Panc1 (cell line): ENCODE data around the gene PLPP1.

ENCODE experiments used
- POLR2AphosphoS5 ChIP-seq: IDR thresholded peaks from 2 replicates; pipeline ENCODE4 v1.6.1; 2012; ENCODE audit warnings: mild to moderate bottlenecking, low read depth, low read length, moderate library complexity
- SIN3A ChIP-seq: IDR thresholded peaks from 2 replicates; pipeline ENCODE4 v1.6.1; 2012; ENCODE audit warnings: low read depth, mild to moderate bottlenecking, low read length, moderate library complexity, borderline replicate concordance; ENCODE audit not compliant: insufficient read depth
- TF ChIP-seq, protein P1 (sequence below): fragments of 450-650 bp; IDR thresholded peaks from 2 replicates; pipeline ENCODE4 v1.5.1; 2017; ENCODE audit warnings: mild to moderate bottlenecking

DNA sequence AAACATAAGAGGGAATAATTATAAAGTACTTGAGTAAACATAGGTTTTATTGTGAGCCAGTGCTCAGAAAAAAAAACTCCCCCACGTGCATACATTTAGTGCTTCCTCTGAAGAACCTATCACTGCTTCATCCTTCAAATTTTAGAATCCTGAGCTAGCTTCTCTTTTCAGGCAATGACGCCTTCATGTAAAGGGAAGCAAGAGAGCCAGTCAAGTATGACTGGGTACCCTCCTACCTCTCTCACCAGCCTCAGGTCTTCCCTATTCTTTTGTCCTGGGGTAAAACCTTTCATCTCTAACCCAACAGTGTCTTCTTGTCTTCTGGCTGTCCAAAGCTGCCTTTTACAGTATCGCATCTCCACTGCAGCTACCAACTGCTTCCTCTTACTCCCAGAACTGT, 32.0 kb downstream of the PLPP1 start:
- TF ChIP-seq, protein P1, sequence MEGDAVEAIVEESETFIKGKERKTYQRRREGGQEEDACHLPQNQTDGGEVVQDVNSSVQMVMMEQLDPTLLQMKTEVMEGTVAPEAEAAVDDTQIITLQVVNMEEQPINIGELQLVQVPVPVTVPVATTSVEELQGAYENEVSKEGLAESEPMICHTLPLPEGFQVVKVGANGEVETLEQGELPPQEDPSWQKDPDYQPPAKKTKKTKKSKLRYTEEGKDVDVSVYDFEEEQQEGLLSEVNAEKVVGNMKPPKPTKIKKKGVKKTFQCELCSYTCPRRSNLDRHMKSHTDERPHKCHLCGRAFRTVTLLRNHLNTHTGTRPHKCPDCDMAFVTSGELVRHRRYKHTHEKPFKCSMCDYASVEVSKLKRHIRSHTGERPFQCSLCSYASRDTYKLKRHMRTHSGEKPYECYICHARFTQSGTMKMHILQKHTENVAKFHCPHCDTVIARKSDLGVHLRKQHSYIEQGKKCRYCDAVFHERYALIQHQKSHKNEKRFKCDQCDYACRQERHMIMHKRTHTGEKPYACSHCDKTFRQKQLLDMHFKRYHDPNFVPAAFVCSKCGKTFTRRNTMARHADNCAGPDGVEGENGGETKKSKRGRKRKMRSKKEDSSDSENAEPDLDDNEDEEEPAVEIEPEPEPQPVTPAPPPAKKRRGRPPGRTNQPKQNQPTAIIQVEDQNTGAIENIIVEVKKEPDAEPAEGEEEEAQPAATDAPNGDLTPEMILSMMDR, result no peak
- TF ChIP-seq POLR2AphosphoS5, result no peak
- no peak for TF ChIP-seq SIN3A
